HepG2 (cell line): Measurements from ENCODE around the gene PTPRB. TPM values are rescaled to one million over a fixed set of nuclear protein-coding genes. Genes with fewer than 3 reads are reported as not detected.

Experiments
- ATAC-seq: fragments of 200-7000 bp; cut with Tn5 transposase; 3 replicates; pipeline ENCODE4 v1.9.1; 2020; ENCODE audit warnings: mild to moderate bottlenecking, moderate library complexity
- BruUV-seq: library from RNA; stranded (reverse); fragments of 400-500 nt; replicated peaks from 2 replicates; lab custom pipeline; 2021; lab: Mats Ljungman, UMichigan
- CTCF ChIA-PET: fragments of 300-600 bp; formaldehyde crosslinking; extraction: SDS; loops from one replicate; lab custom pipeline; 2021; ENCODE audit warnings: low total read pairs, inconsistent platforms, low intra/inter-chr PET ratio; lab: Yijun Ruan, JAX
- POLR2A ChIA-PET: fragments of 350-600 bp; sonication (Branson Sonifier 250); formaldehyde crosslinking; loops from one replicate; lab custom pipeline; 2020; ENCODE audit warnings: antibody characterized with exemption, inconsistent platforms; lab: Yijun Ruan, JAX
- DNase-seq: peaks from one replicate; pipeline ENCODE4 v3.0.0-alpha.2; 2015; ENCODE audit warnings: low spot score
- FAIRE-seq: peaks from 3 replicates; lab custom pipeline; 2011; peaks lifted over from hg19 to GRCh38; lab: Jason Lieb, UNC
- H2AFZ ChIP-seq: one replicate; pipeline ENCODE4 v1.6.1; 2011; ENCODE audit warnings: low read length, inconsistent platforms
- H3K27ac ChIP-seq: fragments of 300-600 bp; 3 replicates; pipeline ENCODE4 v1.8.0; 2011; ENCODE audit warnings: mixed run types, mild to moderate bottlenecking, mixed read lengths, low read length, inconsistent platforms; ENCODE audit not compliant: insufficient read depth; ENCODE audit errors: extremely low read length
- H3K27me3 ChIP-seq, 2 experiments: fragments of 200-600 bp in 1 of 2; 2 replicates in 1 of 2; 3 replicates in 1 of 2; pipeline versions ENCODE4 v1.6.0 to v1.8.0; 2011; ENCODE audit warnings: low read length in 2 of 2, mild to moderate bottlenecking in 2 of 2, moderate library complexity in 2 of 2, inconsistent platforms in 1 of 2; ENCODE audit not compliant: insufficient read depth in 2 of 2, control insufficient read depth in 1 of 2
- H3K36me3 ChIP-seq, 2 experiments: fragments of 200-600 bp in 1 of 2; replicated peaks in 1 of 2; 2 replicates in 1 of 2; 3 replicates in 1 of 2; pipeline versions ENCODE4 v1.5.1 to v1.8.0; 2011; ENCODE audit warnings: low read length in 2 of 2, inconsistent platforms in 1 of 2; ENCODE audit not compliant: insufficient read depth in 2 of 2, control insufficient read depth in 1 of 2
- H3K4me1 ChIP-seq: 2 replicates; pipeline ENCODE4 v1.5.1; 2012; ENCODE audit warnings: low read length, inconsistent platforms; ENCODE audit not compliant: insufficient read depth
- H3K4me2 ChIP-seq: 2 replicates; pipeline ENCODE4 v1.6.0; 2011; ENCODE audit warnings: low read depth, low read length, inconsistent platforms
- H3K4me3 ChIP-seq, 3 experiments: fragments of 200-600 bp in 1 of 3; sonication (generic), shearing (Covaris generic) in 1 of 3; replicated peaks in 1 of 3; 2 replicates each; pipeline ENCODE4 v1.5.1; 2011 to 2016; ENCODE audit warnings: low read length in 3 of 3, inconsistent platforms in 2 of 3, low read depth in 2 of 3, mild to moderate bottlenecking in 2 of 3, control low read depth in 1 of 3, mixed read lengths in 1 of 3; ENCODE audit not compliant: insufficient read depth in 1 of 3
- H3K79me2 ChIP-seq: one replicate; pipeline ENCODE4 v1.6.1; 2011; ENCODE audit warnings: low read length, inconsistent platforms; ENCODE audit not compliant: insufficient read depth
- H3K9ac ChIP-seq: 2 replicates; pipeline ENCODE4 v1.6.0; 2011; ENCODE audit warnings: mild to moderate bottlenecking, low read depth, low read length, inconsistent platforms; ENCODE audit not compliant: insufficient read depth
- H3K9me3 ChIP-seq: 2 replicates; pipeline ENCODE4 v1.5.1; 2012; ENCODE audit warnings: mild to moderate bottlenecking, low read length
- H4K20me1 ChIP-seq: 2 replicates; pipeline ENCODE4 v1.6.0; 2011; ENCODE audit warnings: inconsistent platforms, mild to moderate bottlenecking, low read length, moderate library complexity; ENCODE audit not compliant: insufficient read depth
- HOXD1 ChIP-seq: sonication (generic); formaldehyde crosslinking; IDR thresholded peaks from 2 replicates; pipeline ENCODE4 v1.5.0; 2020; ENCODE audit warnings: missing genetic modification reagents
- MED1 ChIP-seq: sonication (generic); formaldehyde crosslinking; IDR thresholded peaks from 2 replicates; pipeline ENCODE4 v1.4.0; 2020; ENCODE audit warnings: missing genetic modification reagents
- RCOR2 ChIP-seq: IDR thresholded peaks from 2 replicates; pipeline ENCODE4 v1.6.1; 2016; ENCODE audit warnings: missing biosample characterization, missing genetic modification reagents
- SIN3A ChIP-seq: IDR thresholded peaks from 2 replicates; pipeline ENCODE4 v1.6.1; 2011; ENCODE audit warnings: low read depth, mild to moderate bottlenecking, control low read depth, low read length, borderline replicate concordance
- SIX4 ChIP-seq: sonication (generic); formaldehyde crosslinking; IDR thresholded peaks from 2 replicates; pipeline ENCODE4 v1.4.0; 2020; ENCODE audit warnings: missing genetic modification reagents
- U2AF2 ChIP-seq: fragments of 200-400 bp; formaldehyde crosslinking; IDR thresholded peaks from 2 replicates; pipeline ENCODE4 v1.6.1; 2017; ENCODE audit warnings: low read depth, mild to moderate bottlenecking, low read length
- ZBTB7A ChIP-seq: sonication (generic); formaldehyde crosslinking; IDR thresholded peaks from 2 replicates; pipeline ENCODE4 v1.8.0; 2022; ENCODE audit warnings: mild to moderate bottlenecking, missing genetic modification reagents
- ZNF121 ChIP-seq: sonication (generic); formaldehyde crosslinking; IDR thresholded peaks from 2 replicates; pipeline ENCODE4 v1.5.0; 2020; ENCODE audit warnings: mild to moderate bottlenecking, missing genetic modification reagents
- ZNF234 ChIP-seq: sonication (generic); formaldehyde crosslinking; conservative IDR thresholded peaks from 2 replicates; pipeline ENCODE4 v1.5.1; 2020; ENCODE audit warnings: mild to moderate bottlenecking, missing genetic modification reagents
- ZNF383 ChIP-seq: sonication (generic); formaldehyde crosslinking; IDR thresholded peaks from 2 replicates; pipeline ENCODE4 v1.4.0; 2020; ENCODE audit warnings: missing genetic modification reagents, mild to moderate bottlenecking, borderline replicate concordance
- ZNF512B ChIP-seq: sonication (generic); formaldehyde crosslinking; IDR thresholded peaks from 2 replicates; pipeline ENCODE4 v1.5.1; 2020; ENCODE audit warnings: missing genetic modification reagents, mild to moderate bottlenecking, borderline replicate concordance
- ZNF761 ChIP-seq: sonication (generic); formaldehyde crosslinking; conservative IDR thresholded peaks from 2 replicates; pipeline ENCODE4 v1.4.0; 2020; ENCODE audit warnings: mild to moderate bottlenecking, missing genetic modification reagents
- WGBS: methylation state at CpG from one replicate; pipeline ENCODE4 v1.1.6; 2017; ENCODE audit warnings: low lambda C conversion rate; 5-methylcytosine and 5-hydroxymethylcytosine counted together
- in situ Hi-C: cut with HindIII; loops from 2 replicates; pipeline ENCODE4 v1.10.0; 2017; ENCODE audit warnings: low pct_unique_long_range_greater_than_20kb; ENCODE audit not compliant: extremely low pct_ligation_motif_present
- intact Hi-C: fragments of 100-400 bp; cut with micrococcal nuclease; formaldehyde crosslinking; loops from one replicate; pipeline ENCODE4 v1.10.0; 2022; ENCODE audit not compliant: unreplicated experiment
- polyA plus RNA-seq, 8 experiments: library from polyadenylated mRNA; depleted of rRNA in 3 of 8; stranded (reverse) in 7 of 8; unstranded in 1 of 8; fragments of >200 nt; fragmentation: Illumina TruSeq in 4 of 8; extraction: Trizol in 4 of 8; gene quantifications; 2 replicates each; pipeline versions ENCODE4 v1.2.1 to v1.2.3, GENCODE V29; 2011 to 2016; ENCODE audit warnings: low read depth in 4 of 8, missing spikeins in 1 of 8, mixed read lengths in 1 of 8; ENCODE audit not compliant: insufficient read depth in 1 of 8
- total RNA-seq, 5 experiments: library from RNA; depleted of rRNA; stranded (reverse); fragments of >200 nt; fragmentation: Illumina TruSeq; extraction: Trizol; gene quantifications; 2 replicates each; pipeline ENCODE4 v1.2.3, GENCODE V29; 2016; ENCODE audit warnings: low read depth in 1 of 5
- TF ChIP-seq, protein P1 (sequence below): sonication (generic); formaldehyde crosslinking; IDR thresholded peaks from 2 replicates; pipeline ENCODE4 v1.4.0; 2020; ENCODE audit warnings: missing genetic modification reagents; ENCODE audit errors: not compliant biosample characterization

Gene PTPRB
- total and polyA plus RNA-seq, 2 of the 13 experiments (the other 11 are each of a cell fraction or from before 2014, with no cell fraction given), result 0.02 to 0.07 TPM

GRCh38 chr12:70670948-70671347, 33.7 kb upstream of the PTPRB start:
- CTCF ChIA-PET, result no interaction called here
- TF ChIP-seq HOXD1 (CRISPR knock-in tag), result no peak
- no peak for TF ChIP-seq RCOR2 (CRISPR knock-in tag)
- TF ChIP-seq ZNF383 (CRISPR knock-in tag), result no peak
- no peak for TF ChIP-seq ZBTB7A (CRISPR knock-in tag)
- TF ChIP-seq SIX4, result no peak
- TF ChIP-seq, protein P1, sequence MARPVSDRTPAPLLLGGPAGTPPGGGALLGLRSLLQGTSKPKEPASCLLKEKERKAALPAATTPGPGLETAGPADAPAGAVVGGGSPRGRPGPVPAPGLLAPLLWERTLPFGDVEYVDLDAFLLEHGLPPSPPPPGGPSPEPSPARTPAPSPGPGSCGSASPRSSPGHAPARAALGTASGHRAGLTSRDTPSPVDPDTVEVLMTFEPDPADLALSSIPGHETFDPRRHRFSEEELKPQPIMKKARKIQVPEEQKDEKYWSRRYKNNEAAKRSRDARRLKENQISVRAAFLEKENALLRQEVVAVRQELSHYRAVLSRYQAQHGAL, result no peak
- TF ChIP-seq SIN3A, result no peak
- TF ChIP-seq ZNF121 (CRISPR knock-in tag), result no peak
- TF ChIP-seq ZNF512B (CRISPR knock-in tag), result no peak
- TF ChIP-seq U2AF2, result no peak
- TF ChIP-seq MED1 (CRISPR knock-in tag), result no peak
- TF ChIP-seq ZNF234 (CRISPR knock-in tag), result no peak
- no peak for TF ChIP-seq ZNF761
- no peak for DNase-seq
- no peak for FAIRE-seq
- no peak for ATAC-seq
- Histone ChIP-seq H4K20me1 (no peaks in the 10 kb centered on the region), H3K9me3 (no peaks in the 10 kb centered on the region), H3K27ac (no peak overlapping the region), H3K27me3 (no peaks in the 10 kb centered on the region), H3K4me3 (no peak overlapping the region), H3K9ac (no peak overlapping the region), H2AFZ (no peak overlapping the region), H3K4me2 (no peak overlapping the region), H3K79me2 (no peaks in the 10 kb centered on the region), H3K36me3 (no peaks in the 10 kb centered on the region), H3K4me1 (no peaks in the 10 kb centered on the region)
- BruUV-seq, result no TSS peak
- POLR2A ChIA-PET, result no interaction called here
- in situ Hi-C loops, result no loop called here
- WGBS, result 2% methylated on average over 3 of the region's 3 CpGs
- intact Hi-C loops, result no loop called here
